DOHH2 (cell line): ENCODE measurements around the gene RASGRP1.

Experiments used
- CTCF ChIP-seq: fragments of 200-600 bp; sonication (generic); IDR thresholded peaks from one replicate; pipeline ENCODE4 v1.5.1; 2014; ENCODE audit warnings: antibody characterized with exemption, mild to moderate bottlenecking, low read depth, low read length; ENCODE audit not compliant: poor library complexity, severe bottlenecking
- EZH2phosphoT487 ChIP-seq: fragments of 200-600 bp; sonication (generic); IDR thresholded peaks from 2 replicates; pipeline ENCODE4 v1.6.1; 2017; ENCODE audit warnings: borderline replicate concordance, mild to moderate bottlenecking, antibody characterized with exemption, low read length, moderate library complexity, mixed read lengths

GRCh38 chr15:38602910-38603670 is 38.5 kb upstream of the RASGRP1 start:
- TF ChIP-seq CTCF (no peak), EZH2phosphoT487 (no peak)
